Measurements from ENCODE around the gene PSMD6. TPM values are rescaled to one million over a fixed set of nuclear protein-coding genes. Genes with fewer than 3 reads are reported as not detected.

The PSMD6 gene
- total RNA-seq, 1 donor from 2014 or later = 77.8 TPM

- intact Hi-C loops (cut with DNase I) = no loop called here
These were observed 1.4 kb downstream of the PSMD6 start for GRCh38 chr3:64021922-64022321.

GRCh38 chr3:64019879-64020278 is 3.4 kb downstream of the PSMD6 start:
- no peak for ATAC-seq (ENCODE audit: poor library complexity)
- no peak for DNase-seq
- intact Hi-C loops (cut with DNase I) = no loop called here

More at GRCh38 chr3:64021922-64022321, 1.4 kb downstream of the PSMD6 start:
- no peak for DNase-seq
- no peak for ATAC-seq (ENCODE audit: poor library complexity)

GRCh38 chr3:64019271-64019670 is 4.0 kb downstream of the PSMD6 start:
- intact Hi-C loops (cut with DNase I) = no loop called here
- no peak for DNase-seq
- no peak for ATAC-seq (ENCODE audit: poor library complexity)

DNA sequence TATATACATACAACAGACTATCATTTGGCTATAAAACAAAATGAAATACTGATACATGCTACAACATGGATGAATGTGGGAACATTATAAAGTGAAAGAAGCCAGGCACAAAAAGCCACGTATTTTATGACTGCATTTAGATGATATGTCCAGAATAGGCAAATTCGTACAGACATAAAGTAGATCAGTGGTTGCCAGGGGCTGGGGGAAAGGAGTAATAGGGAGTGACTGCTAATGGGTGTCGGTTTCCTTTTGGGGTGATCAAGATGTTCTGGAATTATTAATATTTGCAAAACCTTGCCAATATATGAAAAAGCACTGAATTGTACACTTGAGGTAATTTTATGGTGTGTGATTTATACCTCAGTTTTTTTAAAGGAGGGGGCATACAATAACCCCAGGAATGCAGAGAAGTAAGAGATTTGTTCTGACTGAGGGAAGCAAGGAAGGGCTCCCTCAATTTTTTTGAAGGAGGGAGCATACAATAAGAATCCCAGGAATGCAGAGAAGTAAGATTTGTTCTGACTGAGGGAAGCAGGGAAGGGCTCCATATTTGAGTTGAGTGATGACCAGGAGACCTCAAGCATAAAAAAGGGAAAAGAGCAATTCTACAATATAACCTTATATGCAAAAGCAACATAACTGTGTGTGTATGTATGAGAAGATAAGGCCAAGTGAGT is 6.2 kb downstream of the PSMD6 start:
- ATAC-seq (ENCODE audit: poor library complexity) (no peak), DNase-seq (no peak)
- intact Hi-C loops (cut with DNase I) = no loop called here

- intact Hi-C loops (cut with DNase I) = no loop called here
- DNase-seq (no peak), ATAC-seq (ENCODE audit: poor library complexity) (no peak)
These were observed 11.6 kb downstream of the PSMD6 start for GRCh38 chr3:64011685-64012084.

- intact Hi-C loops (cut with DNase I) = no loop called here
- DNase-seq = no peak
- ATAC-seq (ENCODE audit: poor library complexity) = no peak
These were observed 13.1 kb downstream of the PSMD6 start for GRCh38 chr3:64010199-64010598.

- ATAC-seq (ENCODE audit: poor library complexity) = no peak
- no peak for DNase-seq
These were observed 13.8 kb downstream of the PSMD6 start for GRCh38 chr3:64009528-64009927.

GRCh38 chr3:64008487-64009351 is 14.6 kb downstream of the PSMD6 start:
- intact Hi-C loops (cut with DNase I) = no loop called here
- DNase-seq (no peak), ATAC-seq (ENCODE audit: poor library complexity) (no peak)

More at GRCh38 chr3:64009528-64009927, 13.8 kb downstream of the PSMD6 start:
- intact Hi-C loops (cut with DNase I) = no loop called here

DNA sequence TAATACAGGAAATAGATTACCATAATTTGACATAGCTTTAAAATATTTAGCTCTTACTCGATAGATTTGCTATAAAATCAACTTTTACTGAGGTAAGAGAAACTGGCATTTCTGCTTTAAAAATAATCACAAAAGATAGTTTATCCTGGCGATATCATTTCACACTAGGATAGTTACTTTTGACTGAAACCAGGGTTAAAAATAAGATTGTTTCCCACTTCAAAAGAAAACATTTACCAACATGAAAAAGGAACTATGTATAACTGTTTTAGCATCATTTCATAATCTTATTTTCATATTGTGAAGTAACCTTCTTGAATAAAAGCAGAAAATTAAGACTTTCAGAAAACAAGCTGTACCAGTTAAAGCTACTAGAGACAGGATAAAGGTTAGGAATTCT is 15.3 kb downstream of the PSMD6 start:
- intact Hi-C loops (cut with DNase I) = no loop called here
- ATAC-seq (ENCODE audit: poor library complexity) (no peak), DNase-seq (no peak)

- DNase-seq = no peak
- ATAC-seq (ENCODE audit: poor library complexity) = no peak
These were observed 19.7 kb downstream of the PSMD6 start for GRCh38 chr3:64003589-64003988.

GRCh38 chr3:64002233-64002632 is 21.1 kb downstream of the PSMD6 start:
- intact Hi-C loops (cut with DNase I) = no loop called here
- DNase-seq (no peak), ATAC-seq (ENCODE audit: poor library complexity) (no peak)

More at GRCh38 chr3:64003589-64003988, 19.7 kb downstream of the PSMD6 start:
- intact Hi-C loops (cut with DNase I) = no loop called here

DNA sequence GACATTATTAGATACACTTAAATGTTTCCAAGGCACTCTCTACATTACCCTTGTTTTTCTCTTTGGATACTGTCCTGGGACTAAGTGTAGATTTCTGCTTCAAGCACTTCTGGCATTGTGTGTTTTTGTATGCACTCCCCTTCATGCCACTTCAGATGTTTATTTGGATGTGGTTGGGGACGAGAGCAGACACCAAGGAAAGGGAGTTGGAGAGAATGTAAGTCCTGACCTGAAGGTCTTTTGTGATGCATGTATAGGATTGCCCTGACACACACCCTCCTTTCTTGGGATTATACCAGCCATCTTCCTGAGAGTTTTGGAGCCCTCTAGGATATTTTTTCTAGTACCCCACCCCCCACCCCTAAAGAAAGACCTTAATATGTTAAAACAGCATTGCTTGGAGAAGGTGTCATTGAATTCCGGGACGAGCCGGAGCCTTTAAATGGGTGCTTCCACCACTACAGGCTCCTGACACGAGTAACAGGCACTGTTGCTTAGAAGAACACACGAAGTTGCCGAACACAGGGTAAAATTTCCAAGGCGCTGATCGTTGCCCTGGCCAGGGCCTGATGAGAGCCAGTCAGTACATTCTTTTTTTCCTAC is 22.7 kb downstream of the PSMD6 start:
- ATAC-seq (ENCODE audit: poor library complexity) = peak; percentile 28
- intact Hi-C loops (cut with DNase I) = no loop called here
- no peak for DNase-seq

DNA sequence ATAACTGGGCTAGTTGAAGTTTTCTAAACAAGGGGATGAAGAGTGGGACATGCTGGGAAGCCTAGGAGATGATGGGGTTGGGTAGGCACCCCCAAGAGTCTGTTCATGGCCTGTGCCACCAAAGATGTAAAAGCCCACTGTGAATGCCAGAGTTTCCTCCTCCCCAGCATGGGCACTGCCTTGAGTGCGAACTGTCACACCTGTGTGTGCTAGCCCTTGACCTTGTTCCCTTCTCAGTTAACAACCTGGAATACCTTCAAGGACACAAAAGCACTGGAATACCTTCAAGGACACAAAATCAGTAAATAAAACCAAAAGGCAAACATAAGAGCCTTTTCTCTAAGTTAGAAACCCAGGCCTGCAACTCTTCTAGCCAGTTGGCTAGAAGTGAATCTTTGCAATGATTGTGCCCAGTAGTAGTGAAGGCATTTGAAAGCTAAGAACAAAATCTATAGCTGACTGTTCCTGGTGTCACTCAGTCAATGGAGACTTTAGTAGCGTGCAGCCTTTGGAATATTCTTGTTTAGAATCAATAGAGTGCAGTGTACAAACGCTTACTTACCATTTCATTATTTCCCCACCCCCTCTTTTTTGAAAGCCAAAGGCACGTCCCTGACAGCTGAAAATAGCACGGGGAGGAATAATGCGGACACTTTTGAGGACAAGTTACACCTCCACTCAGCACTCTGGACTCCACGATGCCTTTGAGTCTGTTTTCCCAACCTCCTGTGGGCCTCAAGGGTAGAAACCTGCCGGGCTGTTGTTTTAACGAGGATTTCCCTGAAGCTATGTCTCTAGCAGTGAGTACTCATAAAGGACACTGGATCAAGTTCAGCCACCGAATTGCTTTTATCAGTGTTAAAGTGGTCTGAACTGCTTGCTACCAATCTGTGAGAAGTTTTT is 24.2 kb downstream of the PSMD6 start:
- peak; percentile 77 for ATAC-seq (ENCODE audit: poor library complexity)
- intact Hi-C loops (cut with DNase I) = no loop called here
- no peak for DNase-seq

DNA sequence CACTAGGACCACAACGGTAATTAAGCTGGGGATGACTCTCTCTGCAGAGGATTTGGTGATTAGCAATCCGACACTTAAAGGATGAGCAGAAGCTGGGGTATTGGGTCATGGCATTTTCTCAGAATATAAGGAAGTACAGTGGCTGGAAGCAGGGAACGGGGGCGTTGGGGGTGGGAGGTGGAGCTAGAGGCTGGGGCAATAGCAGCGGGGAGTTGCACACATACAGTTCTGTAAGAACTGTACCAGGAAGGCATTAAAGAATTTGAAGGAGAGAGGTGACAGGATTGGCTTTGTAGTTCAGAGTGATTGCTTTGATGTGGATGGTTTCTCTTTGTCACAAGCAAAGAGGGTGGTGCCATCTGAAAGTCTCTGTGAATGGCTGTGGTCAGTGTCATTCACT is 28.2 kb downstream of the PSMD6 start:
- no peak for ATAC-seq (ENCODE audit: poor library complexity)

GRCh38 chr3:63993653-63994079 is 29.6 kb downstream of the PSMD6 start:
- DNase-seq = peak; percentile 72
- intact Hi-C loops (cut with DNase I) = no loop called here
- peak; percentile 93 for ATAC-seq (ENCODE audit: poor library complexity)

More for the DNA sequence above, 28.2 kb downstream of the PSMD6 start:
- intact Hi-C loops (cut with DNase I) = no loop called here
- DNase-seq = no peak

GRCh38 chr3:63992516-63993209 is 30.6 kb downstream of the PSMD6 start:
- DNase-seq (no peak), ATAC-seq (ENCODE audit: poor library complexity) (no peak)
- intact Hi-C loops (cut with DNase I) = no loop called here

GRCh38 chr3:63991666-63992065 is 31.6 kb downstream of the PSMD6 start:
- no peak for ATAC-seq (ENCODE audit: poor library complexity)
- no peak for DNase-seq
- intact Hi-C loops (cut with DNase I) = no loop called here

DNA sequence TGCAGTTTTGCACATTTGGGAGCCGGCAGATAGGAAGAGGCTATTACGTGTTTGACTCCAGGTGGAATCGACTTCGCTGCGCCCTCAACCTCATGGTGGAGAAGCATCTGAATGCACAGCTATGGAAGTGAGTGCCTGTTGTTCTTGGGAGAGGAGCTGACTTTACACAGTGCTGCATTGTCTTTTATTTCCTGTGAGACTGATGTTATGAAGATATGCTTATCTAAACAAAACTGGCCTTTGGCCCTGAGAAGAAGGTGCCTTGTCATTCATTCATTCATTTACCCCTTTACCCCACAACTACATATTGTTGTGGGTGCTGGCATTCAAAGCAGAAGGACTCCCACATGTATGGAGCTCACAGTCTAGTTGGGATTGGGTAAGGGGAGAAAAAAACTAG is 32.6 kb downstream of the PSMD6 start:
- intact Hi-C loops (cut with DNase I) = no loop called here
- ATAC-seq (ENCODE audit: poor library complexity) (no peak), DNase-seq (no peak)

Data from Right ventricle myocardium superior (tissue), 1 donor.